ENCODE measurements around the gene GMEB2.

- no peak for TF ChIP-seq CTCF (IDR thresholded peaks at IDR 0.05)
- TF ChIP-seq POLR2A (IDR thresholded peaks at IDR 0.05), result no peak
Observed at GRCh38 chr20:63560333-63560805, 66.5 kb downstream of the GMEB2 start.

Data from right lobe of liver (tissue), 4 donors.